Cardiac muscle cell (in vitro differentiated cells and primary cell): ENCODE measurements around the gene FGF12. TPM values are rescaled to one million over a fixed set of nuclear protein-coding genes. Genes with fewer than 3 reads are reported as not detected.

Experiments used
- DNase-seq, 2 donors: peaks; one replicate each; pipeline versions ENCODE4 v3.0.0 to v3.0.0-alpha.2; 2010 to 2017; ENCODE audit warnings: low read depth in 1 of 2, low spot score in 1 of 2
- H3K27ac ChIP-seq: fragments of 200-600 bp; sonication (generic); 2 replicates; pipeline ENCODE4 v1.5.1; 2016
- H3K27me3 ChIP-seq: fragments of 200-600 bp; sonication (generic); 2 replicates; pipeline ENCODE4 v1.6.0; 2016; ENCODE audit warnings: control low read depth
- H3K36me3 ChIP-seq: fragments of 200-600 bp; sonication (generic); 2 replicates; pipeline ENCODE4 v1.5.1; 2016; ENCODE audit warnings: control low read depth
- H3K4me1 ChIP-seq: fragments of 200-600 bp; sonication (generic); 2 replicates; pipeline ENCODE4 v1.8.1; 2017; ENCODE audit warnings: low read depth, mild to moderate bottlenecking, mixed run types
- H3K4me3 ChIP-seq: fragments of 200-600 bp; sonication (generic); 2 replicates; pipeline ENCODE4 v1.5.1; 2016; ENCODE audit warnings: mild to moderate bottlenecking
- H3K9me3 ChIP-seq: fragments of 200-600 bp; sonication (generic); 2 replicates; pipeline ENCODE4 v1.5.1; 2017; ENCODE audit warnings: low read depth, mild to moderate bottlenecking, control low read depth
- polyA plus RNA-seq: library from polyadenylated mRNA; unstranded; fragments of >200 nt; fragmentation: Nextera tagmentation; extraction: Ambion mirVana; gene quantifications from 2 replicates; pipeline ENCODE4 v1.2.1, GENCODE V29; 2016
- total RNA-seq: library from RNA; depleted of rRNA; stranded (reverse); fragments of >200 nt; gene quantifications from 2 replicates; pipeline ENCODE4 v1.2.3, GENCODE V29; 2016
- TF ChIP-seq, protein P1 (sequence below): IDR thresholded peaks from 2 replicates; pipeline ENCODE4 v1.5.1; 2012; ENCODE audit warnings: low read depth, mild to moderate bottlenecking, low read length

Gene FGF12
- total and polyA plus RNA-seq, 2 experiments from 2014 or later: 1.2 to 1.7 TPM

DNA sequence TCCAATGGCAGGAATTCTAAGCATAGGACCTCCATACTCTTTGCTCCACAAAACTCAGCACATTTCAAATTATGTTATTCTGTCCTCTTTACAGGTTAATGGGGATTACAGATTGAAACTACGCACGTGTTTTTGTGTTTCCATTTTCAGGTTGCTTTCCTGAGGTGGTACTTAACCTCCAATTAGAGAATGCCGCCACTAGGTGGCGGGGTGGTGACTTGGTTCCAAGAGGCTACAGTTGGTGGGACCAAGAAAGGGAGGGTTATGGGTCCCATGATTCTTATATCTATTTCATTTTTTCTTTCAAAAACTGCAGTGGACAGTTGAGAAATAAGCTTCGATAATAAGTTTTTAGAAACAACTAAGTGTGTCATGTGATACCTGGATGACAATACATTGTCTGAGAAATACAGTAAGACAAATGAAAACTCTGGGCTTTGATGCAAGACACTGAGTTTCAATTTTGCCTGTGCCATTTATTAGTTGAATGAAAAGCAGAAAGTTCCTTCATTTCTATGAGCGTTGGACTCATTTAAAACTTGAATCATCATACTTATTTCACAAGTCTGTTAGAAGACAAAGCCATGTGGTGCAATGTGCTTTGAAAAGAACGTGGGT is 539.0 kb downstream of the FGF12 start:
- peak; percentile 67 to 78 for DNase-seq

DNA sequence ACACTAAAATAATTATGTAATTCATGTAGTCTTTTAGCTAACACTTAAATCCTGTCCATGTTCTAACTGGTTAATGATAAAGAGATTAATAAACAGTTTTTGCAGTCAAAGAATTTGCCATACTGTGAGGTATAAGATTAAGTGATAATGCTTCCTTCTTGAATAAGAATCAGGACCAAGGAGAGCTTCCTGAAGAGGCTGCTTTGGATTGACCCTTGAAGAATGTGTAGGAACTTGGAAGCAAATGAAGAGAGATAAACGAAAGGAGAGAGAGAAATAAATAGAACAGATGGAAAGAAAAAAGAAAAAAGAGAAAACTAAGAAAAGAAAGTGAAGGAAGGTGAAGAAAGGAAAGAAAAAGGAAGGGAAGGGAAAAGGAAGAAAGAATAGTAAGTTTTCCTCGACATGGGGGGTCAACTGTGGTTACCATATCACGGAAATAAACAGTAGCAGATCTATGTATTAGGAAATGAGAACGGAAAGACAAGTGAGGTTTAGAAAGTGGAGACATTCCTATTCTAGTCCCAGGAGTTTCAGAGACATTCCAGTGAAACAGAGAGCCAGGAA is 539.8 kb downstream of the FGF12 start:
- DNase-seq: peak in 1 of 2 donors; percentile 10
- TF ChIP-seq, protein P1, sequence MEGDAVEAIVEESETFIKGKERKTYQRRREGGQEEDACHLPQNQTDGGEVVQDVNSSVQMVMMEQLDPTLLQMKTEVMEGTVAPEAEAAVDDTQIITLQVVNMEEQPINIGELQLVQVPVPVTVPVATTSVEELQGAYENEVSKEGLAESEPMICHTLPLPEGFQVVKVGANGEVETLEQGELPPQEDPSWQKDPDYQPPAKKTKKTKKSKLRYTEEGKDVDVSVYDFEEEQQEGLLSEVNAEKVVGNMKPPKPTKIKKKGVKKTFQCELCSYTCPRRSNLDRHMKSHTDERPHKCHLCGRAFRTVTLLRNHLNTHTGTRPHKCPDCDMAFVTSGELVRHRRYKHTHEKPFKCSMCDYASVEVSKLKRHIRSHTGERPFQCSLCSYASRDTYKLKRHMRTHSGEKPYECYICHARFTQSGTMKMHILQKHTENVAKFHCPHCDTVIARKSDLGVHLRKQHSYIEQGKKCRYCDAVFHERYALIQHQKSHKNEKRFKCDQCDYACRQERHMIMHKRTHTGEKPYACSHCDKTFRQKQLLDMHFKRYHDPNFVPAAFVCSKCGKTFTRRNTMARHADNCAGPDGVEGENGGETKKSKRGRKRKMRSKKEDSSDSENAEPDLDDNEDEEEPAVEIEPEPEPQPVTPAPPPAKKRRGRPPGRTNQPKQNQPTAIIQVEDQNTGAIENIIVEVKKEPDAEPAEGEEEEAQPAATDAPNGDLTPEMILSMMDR: no peak
- Histone ChIP-seq H3K9me3 (no peaks in the 10 kb centered on the region), H3K27ac (no peak overlapping the region), H3K4me1 (no peaks in the 10 kb centered on the region), H3K4me3 (no peak overlapping the region), H3K36me3 (no peaks in the 10 kb centered on the region), H3K27me3 (no peaks in the 10 kb centered on the region)

More for the DNA sequence above, 539.0 kb downstream of the FGF12 start:
- TF ChIP-seq, protein P1: peak; percentile 56
- no peaks in the 10 kb centered on the region for H3K4me1 ChIP-seq
- no peak overlapping the region for H3K4me3 ChIP-seq
- no peaks in the 10 kb centered on the region for H3K9me3 ChIP-seq
- H3K27me3 ChIP-seq: no peaks in the 10 kb centered on the region
- H3K36me3 ChIP-seq: no peaks in the 10 kb centered on the region
- no peak overlapping the region for H3K27ac ChIP-seq

DNA sequence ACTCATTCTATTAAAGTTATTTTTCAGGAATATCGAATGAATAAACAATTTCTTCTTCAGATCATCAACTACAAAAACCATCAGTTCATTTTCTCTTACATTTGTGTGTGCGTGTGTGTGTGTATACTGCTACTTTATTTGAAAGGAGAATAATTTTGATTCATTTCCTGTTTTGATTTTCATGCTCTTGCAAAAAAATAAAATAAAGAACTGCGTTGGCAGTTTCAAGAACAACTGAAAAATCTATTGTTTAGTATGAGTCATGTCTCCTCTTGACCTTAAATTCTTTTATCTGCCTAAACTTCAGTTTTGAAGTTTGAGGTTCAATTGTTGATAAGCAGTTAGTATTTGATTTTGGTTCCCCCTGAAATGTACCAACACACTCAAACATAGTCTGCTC is 540.8 kb downstream of the FGF12 start:
- Histone ChIP-seq H3K9me3 (no peaks in the 10 kb centered on the region), H3K36me3 (no peaks in the 10 kb centered on the region), H3K4me3 (no peak overlapping the region), H3K27me3 (no peaks in the 10 kb centered on the region), H3K4me1 (no peaks in the 10 kb centered on the region), H3K27ac (no peak overlapping the region)
- no peak for DNase-seq
- TF ChIP-seq, protein P1: no peak

DNA sequence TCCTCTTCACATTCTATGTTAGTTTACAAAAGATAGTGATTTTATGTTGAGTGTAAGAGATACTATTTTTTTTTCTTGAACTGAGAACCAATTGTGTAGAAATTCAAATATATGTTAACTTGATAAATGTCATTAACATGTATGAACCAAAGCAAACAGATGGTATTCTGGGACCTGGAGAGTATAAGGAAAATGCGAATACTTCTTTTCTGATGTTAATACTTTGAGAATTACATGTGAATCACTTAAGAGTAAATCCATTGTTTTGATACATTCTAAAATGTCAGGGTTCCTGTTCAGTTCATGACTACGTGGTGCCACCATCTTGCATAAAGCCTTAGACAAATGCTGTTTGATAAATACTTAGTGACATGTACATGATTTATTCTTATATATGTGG is 541.3 kb downstream of the FGF12 start:
- TF ChIP-seq, protein P1: no peak
- no peak overlapping the region for H3K4me3 ChIP-seq
- no peaks in the 10 kb centered on the region for H3K9me3 ChIP-seq
- H3K4me1 ChIP-seq: no peaks in the 10 kb centered on the region
- DNase-seq: no peak
- H3K27ac ChIP-seq: no peak overlapping the region
- H3K27me3 ChIP-seq: no peaks in the 10 kb centered on the region
- no peaks in the 10 kb centered on the region for H3K36me3 ChIP-seq

DNA sequence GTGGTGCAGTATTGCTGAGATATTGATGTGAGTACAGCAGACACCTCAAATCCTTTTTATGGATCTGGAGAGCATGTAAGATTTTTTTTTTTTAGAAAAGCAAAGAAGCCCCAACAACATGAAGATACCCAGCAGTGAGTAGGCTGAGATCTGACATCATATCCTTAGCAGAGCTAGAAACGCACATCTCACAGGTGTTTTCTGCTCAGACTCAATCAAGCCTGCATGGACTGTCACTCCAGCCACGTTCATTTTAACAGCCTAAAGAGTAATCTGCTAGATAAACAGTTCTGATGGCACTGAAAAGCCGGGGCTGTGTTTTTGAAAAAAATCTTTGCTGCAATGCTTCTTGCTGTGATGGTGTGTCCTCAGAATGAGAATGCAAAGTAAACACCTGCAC is 544.2 kb downstream of the FGF12 start:
- Histone ChIP-seq H3K27me3 (no peaks in the 10 kb centered on the region), H3K36me3 (no peaks in the 10 kb centered on the region), H3K4me1 (no peaks in the 10 kb centered on the region), H3K27ac (no peak overlapping the region), H3K9me3 (no peaks in the 10 kb centered on the region), H3K4me3 (no peak overlapping the region)
- TF ChIP-seq, protein P1: no peak
- no peak for DNase-seq
